Activated CD8-positive, alpha-beta memory T cell treated with anti-CD3 and anti-CD28 coated beads for 36 hours (primary cell): ENCODE data around the gene NPAS2. TPM values are rescaled to one million over a fixed set of nuclear protein-coding genes. Genes with fewer than 3 reads are reported as not detected.

Experiments
- CTCF ChIA-PET: fragments of 350-600 bp; sonication (Branson Sonifier 250); formaldehyde crosslinking; loops from one replicate; lab custom pipeline; 2021; ENCODE audit warnings: antibody characterized with exemption; lab: Charles Lee
- POLR2A ChIA-PET: fragments of 350-600 bp; sonication (Branson Sonifier 250); formaldehyde crosslinking; loops from one replicate; lab custom pipeline; 2021; ENCODE audit warnings: antibody characterized with exemption; lab: Charles Lee
- total RNA-seq, 2 experiments: library from RNA; stranded (reverse); gene quantifications; one replicate each; pipeline ENCODE4 v1.2.3, GENCODE V29; 2021

Gene NPAS2
- total RNA-seq, 2 experiments from 2014 or later: 2.6 to 3.3 TPM

DNA sequence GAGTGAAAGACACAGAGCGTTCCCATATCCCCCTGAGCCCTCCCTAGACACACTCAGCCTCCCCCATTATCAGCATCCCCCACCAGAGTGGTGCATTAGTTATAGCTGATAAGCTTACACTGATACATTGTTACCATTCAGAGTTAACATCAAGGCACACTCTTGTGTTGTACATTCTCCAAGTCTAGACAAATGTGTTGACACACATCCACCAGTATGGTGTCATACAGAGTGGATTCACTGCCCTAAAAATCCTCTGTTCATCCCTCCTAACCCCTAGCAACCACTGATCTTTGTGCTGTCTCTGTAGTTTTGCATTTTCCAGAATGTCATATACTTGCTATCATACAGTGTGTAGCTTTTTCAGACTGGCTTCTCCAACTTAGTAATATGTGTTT lies 104.2 kb downstream of the NPAS2 start:
- ChIA-PET POLR2A (no interaction called here), CTCF (no interaction called here)

DNA sequence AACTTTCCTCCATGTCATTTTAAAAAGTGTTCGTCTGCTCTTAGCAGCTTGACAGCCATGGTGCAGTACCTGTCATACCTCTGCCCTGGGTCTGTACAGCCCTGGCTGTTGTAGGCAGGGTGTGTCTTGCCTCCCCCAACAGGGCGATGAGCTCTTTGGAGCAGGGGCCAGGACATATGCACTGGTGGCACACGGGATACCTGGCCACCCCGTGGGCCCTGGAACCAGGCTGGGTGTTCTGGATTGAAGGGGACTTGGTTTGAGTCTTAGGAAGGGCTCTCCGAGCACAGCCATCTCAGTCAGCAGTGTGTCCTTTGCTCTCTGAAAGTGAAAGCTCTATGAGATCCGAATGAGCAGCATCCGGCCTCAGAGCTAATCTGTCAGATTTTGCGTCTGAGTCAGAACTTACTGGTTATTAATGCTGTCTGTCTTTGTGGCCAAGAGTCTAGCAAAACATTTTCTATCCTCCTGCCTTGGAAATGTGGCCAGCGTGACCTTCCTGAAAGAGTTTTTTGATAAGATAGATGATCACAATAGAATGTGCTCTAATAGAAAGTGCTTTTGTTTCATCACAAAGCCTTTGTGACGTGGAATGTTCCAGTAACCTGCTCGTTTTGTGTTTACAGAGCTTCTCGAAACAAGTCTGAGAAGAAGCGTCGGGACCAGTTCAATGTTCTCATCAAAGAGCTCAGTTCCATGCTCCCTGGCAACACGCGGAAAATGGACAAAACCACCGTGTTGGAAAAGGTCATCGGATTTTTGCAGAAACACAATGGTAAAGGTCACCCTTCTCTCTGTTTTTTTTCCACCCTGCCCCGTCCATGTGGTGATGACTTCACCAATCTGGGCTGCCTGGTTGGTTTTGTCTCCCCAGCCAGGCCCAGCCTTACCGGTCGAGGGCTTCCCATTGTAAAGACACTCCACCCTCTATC lies 104.8 kb downstream of the NPAS2 start:
- POLR2A ChIA-PET: no interaction called here
- CTCF ChIA-PET: no interaction called here

DNA sequence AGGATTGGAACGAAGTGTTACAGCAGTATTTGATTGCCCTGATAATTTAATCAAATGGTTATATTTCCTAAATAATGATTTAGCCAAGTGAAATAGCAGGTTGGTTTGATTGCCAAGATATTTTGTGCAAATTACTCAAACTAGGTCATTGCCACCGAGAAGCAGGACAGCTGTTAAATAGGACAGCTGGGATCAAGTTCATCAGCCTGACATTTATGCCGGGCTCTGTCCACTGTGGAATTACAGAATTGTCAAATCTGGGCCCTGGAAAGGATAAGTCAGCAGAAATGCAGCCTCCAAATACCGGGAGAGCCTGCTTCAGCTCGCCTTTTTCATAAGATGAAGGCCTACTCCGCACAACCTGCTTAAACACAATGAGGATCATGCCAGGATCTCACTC lies 108.3 kb downstream of the NPAS2 start:
- ChIA-PET POLR2A (no interaction called here), CTCF (interaction anchor here (0.6 kb wide), 1 partner anchor 1929 kb away, joined by 3 read pairs; no protein-coding TSS in a partner anchor)

- ChIA-PET POLR2A (no interaction called here), CTCF (no interaction called here)
Measured at GRCh38 chr2:100929147-100929546, 109.2 kb downstream of the NPAS2 start.

DNA sequence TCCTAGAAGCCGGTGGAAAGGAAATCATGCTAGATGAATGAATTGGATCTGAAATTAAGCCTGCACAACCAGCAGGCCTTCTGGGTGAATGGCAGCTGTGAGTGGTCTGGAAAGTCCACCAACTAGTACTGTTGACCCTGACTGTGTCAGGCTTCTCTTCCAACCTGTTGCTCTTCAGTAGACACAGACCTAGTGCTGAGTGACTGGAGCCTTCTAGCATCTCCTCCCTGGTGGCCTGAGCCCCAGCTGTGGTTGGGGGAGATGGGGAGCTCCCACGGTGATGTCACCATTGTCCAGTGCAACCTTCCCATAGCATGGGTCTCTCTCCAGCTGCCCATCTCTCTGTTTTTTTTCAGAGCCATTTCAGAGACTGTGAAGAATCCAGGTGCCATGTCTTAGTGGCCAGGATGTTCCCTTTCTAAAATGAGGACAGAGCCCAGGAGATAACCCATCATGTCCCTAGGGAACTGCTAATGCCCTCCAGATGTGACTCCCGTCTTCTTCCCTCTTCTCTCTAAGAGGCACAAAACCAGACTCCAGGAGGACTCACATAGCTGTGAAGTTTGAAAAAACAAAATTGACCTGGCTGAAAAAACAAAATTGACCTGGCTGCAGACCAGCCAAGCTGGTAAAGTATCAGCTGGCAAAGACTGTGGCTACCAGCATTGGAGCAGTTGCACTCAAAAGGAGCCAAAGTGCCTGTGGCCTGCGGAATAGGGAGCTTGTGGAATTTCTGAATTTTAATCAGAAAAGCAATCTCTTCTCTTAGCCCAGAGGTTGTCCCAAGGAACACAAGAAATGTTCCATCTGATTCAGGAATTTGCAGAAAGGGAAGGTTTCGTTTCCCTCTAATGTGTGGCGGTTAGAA lies 114.8 kb downstream of the NPAS2 start:
- CTCF ChIA-PET: no interaction called here
- POLR2A ChIA-PET: no interaction called here

DNA sequence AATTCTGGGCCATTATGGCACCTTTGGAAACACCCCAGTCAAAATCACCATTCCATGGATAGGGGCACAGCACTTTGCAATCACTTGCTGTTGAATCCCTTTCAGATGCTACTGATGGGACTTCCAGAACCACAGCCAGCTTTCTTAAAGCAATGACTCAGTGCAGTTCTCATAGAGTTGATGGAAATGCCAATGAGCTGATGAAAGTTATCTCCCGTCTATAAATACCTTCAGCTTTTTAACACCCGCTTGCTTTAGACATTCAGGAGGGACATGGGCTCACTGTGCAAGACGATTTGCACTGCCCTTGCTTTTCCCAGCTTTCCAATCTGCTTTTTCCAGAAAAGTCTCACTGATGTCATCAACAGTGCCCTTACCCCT lies 115.4 kb downstream of the NPAS2 start:
- ChIA-PET POLR2A (no interaction called here), CTCF (no interaction called here)

DNA sequence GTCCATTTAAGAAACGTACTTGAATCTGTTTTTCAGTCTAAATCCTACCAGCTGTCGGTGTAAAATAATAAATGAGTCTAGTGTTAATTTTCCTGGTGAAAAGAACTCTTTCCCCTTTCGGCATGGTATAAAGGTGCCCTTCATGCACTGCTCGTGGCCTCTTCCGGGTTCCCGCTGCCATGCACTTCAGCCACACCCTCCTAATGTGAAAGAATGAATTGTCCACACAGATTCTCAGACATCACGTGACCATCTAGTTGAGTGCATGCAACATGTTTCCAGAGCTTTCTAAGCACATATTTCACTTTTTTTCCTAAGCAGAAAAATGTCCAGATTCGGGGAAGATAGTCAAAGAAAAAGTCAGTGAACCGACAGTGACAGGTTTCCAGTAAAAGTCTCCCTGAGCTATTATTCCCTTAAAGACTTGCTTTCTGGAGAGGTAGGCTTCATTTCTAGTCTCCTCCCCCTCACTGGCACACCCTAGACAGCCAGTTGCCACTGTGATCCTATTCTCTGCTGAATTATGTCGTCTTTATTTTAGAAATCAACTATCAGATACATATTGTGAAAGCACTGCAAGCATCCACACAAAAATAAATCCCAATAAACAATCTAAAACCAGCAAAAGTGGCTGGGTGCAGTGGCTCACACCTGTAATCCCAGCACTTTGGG lies 116.3 kb downstream of the NPAS2 start:
- POLR2A ChIA-PET: no interaction called here
- CTCF ChIA-PET: no interaction called here

- CTCF ChIA-PET: no interaction called here
- POLR2A ChIA-PET: no interaction called here
Measured at GRCh38 chr2:100936972-100937542, 117.1 kb downstream of the NPAS2 start.

DNA sequence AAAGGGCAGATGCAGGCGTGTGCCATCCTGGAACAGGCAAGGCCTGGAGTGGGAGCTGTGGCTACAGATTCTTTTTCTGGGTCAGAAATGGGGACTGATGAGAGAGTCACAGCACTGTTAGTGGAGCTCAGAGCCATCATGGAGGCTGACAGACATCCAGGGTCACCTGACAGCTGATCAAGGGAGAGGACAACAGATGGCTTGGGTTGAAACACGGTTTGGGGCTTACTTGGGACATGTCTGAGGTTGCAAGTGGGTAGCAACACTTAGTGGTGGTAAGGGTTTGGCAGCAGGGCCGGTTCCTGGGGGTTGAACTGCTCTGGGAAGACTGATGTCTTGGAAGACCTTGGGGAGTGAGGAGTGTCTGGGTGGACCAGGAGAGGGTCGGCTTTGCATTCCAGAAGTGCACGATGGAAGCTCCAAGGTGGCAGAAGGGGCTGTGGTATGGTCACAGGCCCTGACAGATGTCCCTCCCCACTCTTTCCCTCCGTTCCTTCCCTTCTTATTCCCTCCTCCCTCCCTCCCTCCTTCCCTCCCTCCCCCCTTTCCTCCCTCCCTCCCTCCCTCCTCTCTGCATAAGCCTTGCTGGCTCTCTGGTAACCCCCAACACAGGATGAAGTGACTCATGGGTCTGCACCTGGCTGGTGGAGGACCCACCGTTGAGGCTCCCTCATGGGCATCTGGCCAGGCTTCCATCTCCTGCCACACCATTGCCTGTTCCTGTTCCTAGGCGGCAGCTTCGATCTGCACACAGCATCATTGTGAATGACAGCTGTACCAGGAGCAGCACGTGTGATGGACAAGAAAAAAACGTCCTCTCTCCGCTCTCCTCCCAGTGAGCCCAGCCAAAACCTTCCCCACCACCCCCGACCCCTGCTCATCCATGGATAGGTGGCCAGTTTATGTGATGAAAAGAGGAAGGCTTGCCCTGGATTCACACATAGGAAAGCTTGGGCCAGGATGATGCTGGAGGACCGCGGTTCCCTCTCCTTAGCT lies 118.4 kb downstream of the NPAS2 start:
- ChIA-PET POLR2A (no interaction called here), CTCF (no interaction called here)

DNA sequence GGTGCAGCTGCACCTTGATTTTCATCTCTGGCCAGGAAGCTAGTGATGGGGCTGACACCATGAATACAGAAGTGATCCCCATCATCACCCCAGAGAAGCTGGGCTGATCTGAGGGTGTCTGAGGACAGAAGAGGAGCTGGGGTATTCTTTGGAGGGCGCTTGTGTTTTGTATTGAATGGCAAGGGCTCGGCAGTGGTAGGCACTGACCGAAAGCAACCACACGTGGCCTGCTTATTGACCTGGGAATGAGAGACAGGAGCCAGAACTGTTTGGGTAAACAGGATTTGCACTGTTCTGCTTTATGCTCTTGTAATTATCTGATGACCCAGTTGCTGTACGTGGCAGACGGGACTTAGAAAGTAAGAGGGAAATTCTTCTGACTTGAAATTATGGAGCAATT lies 119.5 kb downstream of the NPAS2 start:
- ChIA-PET CTCF (no interaction called here), POLR2A (no interaction called here)

GRCh38 chr2:100940240-100940639 lies 120.3 kb downstream of the NPAS2 start:
- ChIA-PET CTCF (no interaction called here), POLR2A (no interaction called here)

DNA sequence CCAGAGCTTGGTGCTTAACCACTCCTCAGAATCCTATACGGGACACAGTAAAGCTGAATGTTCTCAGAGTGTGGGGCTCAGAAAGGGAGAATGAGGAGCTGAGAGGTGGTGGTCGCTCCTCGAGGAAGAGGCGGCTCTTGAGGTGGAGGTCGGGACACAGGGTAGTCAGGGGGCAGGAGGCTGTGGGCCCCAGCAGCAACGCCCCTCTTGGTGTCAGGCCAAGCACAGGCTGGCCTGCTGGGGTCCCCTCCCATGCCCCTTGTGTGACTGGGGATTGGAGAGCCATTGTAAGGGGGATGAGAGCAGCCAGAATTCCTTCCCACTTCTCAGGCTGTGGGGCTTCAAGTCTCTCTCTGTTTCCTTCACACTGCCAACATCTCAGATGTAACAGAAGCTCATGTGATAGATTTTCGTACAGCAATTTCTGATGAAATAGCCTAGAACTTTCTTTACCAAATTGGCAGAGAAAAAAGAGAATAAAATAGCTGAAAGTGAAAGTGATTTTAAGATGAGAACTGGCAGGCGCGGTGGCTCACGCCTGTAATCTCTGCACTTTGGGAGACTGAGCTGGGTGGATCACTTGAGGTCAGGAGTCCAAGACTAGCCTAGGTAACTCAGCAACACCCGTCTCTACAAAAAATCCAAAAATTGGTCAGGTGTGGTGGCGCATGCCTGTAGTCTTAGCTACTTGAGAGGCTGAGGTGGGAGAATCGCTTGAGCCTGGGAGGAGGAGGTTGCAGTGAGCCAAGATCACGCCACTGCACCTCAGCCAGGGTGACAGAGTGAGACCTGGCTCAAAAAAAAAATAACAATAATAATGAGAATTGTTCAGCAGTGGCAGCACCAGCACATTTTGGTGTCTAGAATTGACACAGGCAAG lies 121.1 kb downstream of the NPAS2 start:
- CTCF ChIA-PET: no interaction called here
- POLR2A ChIA-PET: no interaction called here

- ChIA-PET POLR2A (no interaction called here), CTCF (no interaction called here)
Measured at GRCh38 chr2:100941646-100942240, 121.8 kb downstream of the NPAS2 start.

DNA sequence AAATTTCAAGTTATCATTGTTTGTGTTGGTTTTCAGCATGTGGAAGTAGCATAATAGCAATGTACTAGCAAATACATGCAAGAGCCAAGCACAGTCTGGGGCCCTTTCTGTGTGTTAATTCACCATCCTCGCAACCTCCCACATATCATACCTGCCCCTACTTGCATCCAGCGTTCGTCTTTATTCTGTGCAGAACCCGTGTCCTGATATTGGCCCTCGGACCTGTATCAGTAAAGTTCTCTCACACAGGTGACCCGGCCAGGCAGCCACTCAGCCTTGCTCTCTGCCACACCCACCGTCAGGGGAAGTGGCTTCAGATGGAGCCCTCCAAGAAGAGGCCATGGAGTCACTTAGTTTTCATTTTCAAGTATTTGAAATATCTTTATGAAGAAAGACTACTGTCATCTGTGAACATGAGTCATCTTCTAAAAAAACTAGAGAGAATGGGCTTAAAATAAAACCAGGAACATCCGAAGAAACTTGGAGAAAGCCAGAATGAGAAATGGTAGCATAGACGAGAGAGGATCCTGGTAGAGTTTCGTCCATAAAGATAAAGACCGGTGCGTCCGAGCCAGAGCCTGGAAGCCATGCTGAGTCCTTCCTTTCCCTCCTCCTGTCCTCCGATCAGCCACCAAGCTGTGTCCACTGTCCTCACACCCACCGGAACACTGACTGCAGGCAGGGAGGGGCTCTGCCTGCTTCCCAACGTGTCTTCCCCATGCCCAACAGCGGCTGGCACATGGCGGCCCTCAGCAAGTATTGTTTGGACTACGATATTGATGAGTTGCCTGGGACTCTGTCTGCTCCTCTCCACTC lies 124.9 kb downstream of the NPAS2 start:
- POLR2A ChIA-PET: no interaction called here
- CTCF ChIA-PET: no interaction called here

DNA sequence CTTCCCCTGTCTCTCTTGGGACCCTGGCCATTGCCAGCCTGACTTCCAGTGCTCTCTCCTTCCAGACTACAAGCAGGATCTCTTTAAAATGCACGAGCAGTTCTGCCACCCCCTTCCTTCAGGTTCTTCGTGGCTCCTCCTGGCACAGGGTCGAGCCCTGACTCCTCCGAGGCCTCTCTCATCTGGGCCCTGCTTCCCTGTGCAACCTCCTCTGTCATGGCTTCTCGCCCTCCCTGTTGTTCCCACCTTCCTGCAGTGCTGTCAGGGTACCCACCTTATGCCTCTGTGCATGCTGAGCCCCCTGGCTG lies 125.4 kb downstream of the NPAS2 start:
- CTCF ChIA-PET: no interaction called here
- POLR2A ChIA-PET: no interaction called here

GRCh38 chr2:100945930-100946607 lies 126.1 kb downstream of the NPAS2 start:
- ChIA-PET CTCF (no interaction called here), POLR2A (no interaction called here)
